WTC11 (cell line): Measurements from ENCODE around the gene NRN1. TPM values are rescaled to one million over a fixed set of nuclear protein-coding genes. Genes with fewer than 3 reads are reported as not detected.

Experiments used
- ATAC-seq: fragments of 200-7000 bp; cut with Tn5 transposase; 2 replicates; pipeline ENCODE4 v1.10.0; 2021; ENCODE audit warnings: mild to moderate bottlenecking, moderate library complexity
- CTCF ChIA-PET: fragments of 300-600 bp; sonication (Branson Sonifier 250); formaldehyde crosslinking; loops from one replicate; lab custom pipeline; 2021; ENCODE audit warnings: antibody characterized with exemption; lab: Charles Lee
- POLR2A ChIA-PET: fragments of 350-600 bp; sonication (Branson Sonifier 250); formaldehyde crosslinking; loops from one replicate; lab custom pipeline; 2021; ENCODE audit warnings: antibody characterized with exemption; lab: Charles Lee
- DNase-seq: peaks from one replicate; pipeline ENCODE4 v3.0.0; 2021; ENCODE audit warnings: low spot score
- H3K27ac Mint-ChIP-seq: 2 replicates; pipeline ENCODE4 v1.8.0; 2021; ENCODE audit warnings: mixed read lengths
- H3K27me3 Mint-ChIP-seq: 2 replicates; pipeline ENCODE4 v1.8.0; 2021; ENCODE audit warnings: low read depth, mild to moderate bottlenecking, moderate library complexity, mixed read lengths
- H3K36me3 Mint-ChIP-seq: 2 replicates; pipeline ENCODE4 v1.8.0; 2021; ENCODE audit warnings: mixed read lengths
- H3K4me1 Mint-ChIP-seq: 2 replicates; pipeline ENCODE4 v1.8.0; 2022; ENCODE audit warnings: mixed read lengths
- H3K4me3 Mint-ChIP-seq: 2 replicates; pipeline ENCODE4 v1.8.0; 2021; ENCODE audit warnings: mild to moderate bottlenecking, moderate library complexity, mixed read lengths
- H3K9me3 Mint-ChIP-seq: 2 replicates; pipeline ENCODE4 v1.8.0; 2021; ENCODE audit warnings: mixed read lengths
- FOXK1 ChIP-seq: sonication (generic); formaldehyde crosslinking; IDR thresholded peaks from 2 replicates; pipeline ENCODE4 v1.8.0; 2022; ENCODE audit warnings: mild to moderate bottlenecking, moderate library complexity, missing genetic modification reagents
- FOXP1 ChIP-seq: sonication (generic); formaldehyde crosslinking; IDR thresholded peaks from 2 replicates; pipeline ENCODE4 v1.8.0; 2022; ENCODE audit warnings: missing genetic modification reagents, mild to moderate bottlenecking, moderate library complexity, borderline replicate concordance
- HMGA2 ChIP-seq: fragments of 250-450 bp; sonication (Bioruptor Pico); IDR thresholded peaks from 2 replicates; pipeline ENCODE4 v1.4.0; 2021; ENCODE audit warnings: mild to moderate bottlenecking, moderate library complexity
- IRF2 ChIP-seq: sonication (generic); formaldehyde crosslinking; IDR thresholded peaks from 2 replicates; pipeline ENCODE4 v1.8.0; 2022; ENCODE audit warnings: low read depth, missing genetic modification reagents, borderline replicate concordance
- JAZF1 ChIP-seq: fragments of 250-450 bp; sonication (Bioruptor Pico); IDR thresholded peaks from 2 replicates; pipeline ENCODE4 v1.9.0; 2021; ENCODE audit warnings: moderate library complexity, mild to moderate bottlenecking, inconsistent platforms
- KAT7 ChIP-seq: sonication (generic); formaldehyde crosslinking; IDR thresholded peaks from 2 replicates; pipeline ENCODE4 v1.8.1; 2023; ENCODE audit warnings: missing genetic modification reagents, mild to moderate bottlenecking, borderline replicate concordance
- NFATC4 ChIP-seq: fragments of 250-450 bp; sonication (Bioruptor Pico); IDR thresholded peaks from 2 replicates; pipeline ENCODE4 v1.9.0; 2021; ENCODE audit warnings: mild to moderate bottlenecking
- NR3C1 ChIP-seq: sonication (generic); formaldehyde crosslinking; conservative IDR thresholded peaks from 2 replicates; pipeline ENCODE4 v1.8.1; 2023; ENCODE audit warnings: low read depth, mild to moderate bottlenecking, missing genetic modification reagents
- PRRX2 ChIP-seq: fragments of 250-450 bp; sonication (Bioruptor Pico); IDR thresholded peaks from 2 replicates; pipeline ENCODE4 v1.8.0; 2021; ENCODE audit warnings: mild to moderate bottlenecking
- TEAD4 ChIP-seq: sonication (generic); formaldehyde crosslinking; IDR thresholded peaks from 2 replicates; pipeline ENCODE4 v1.8.0; 2022; ENCODE audit warnings: mild to moderate bottlenecking, missing genetic modification reagents
- total RNA-seq: library from RNA; stranded (reverse); gene quantifications from 3 replicates; pipeline ENCODE4 v1.2.3, GENCODE V29; 2021
- TF ChIP-seq, protein P1 (sequence below): sonication (generic); formaldehyde crosslinking; IDR thresholded peaks from 2 replicates; pipeline ENCODE4 v1.8.1; 2022; ENCODE audit warnings: low read depth, mild to moderate bottlenecking, moderate library complexity, missing genetic modification reagents, borderline replicate concordance
- TF ChIP-seq, protein P2 (sequence below): sonication (generic); formaldehyde crosslinking; conservative IDR thresholded peaks from 2 replicates; pipeline ENCODE4 v1.8.1; 2023; ENCODE audit warnings: mild to moderate bottlenecking, low read depth, missing genetic modification reagents, moderate library complexity
- TF ChIP-seq, protein P3 (sequence below): fragments of 250-450 bp; sonication (Bioruptor Pico); IDR thresholded peaks from 2 replicates; pipeline ENCODE4 v1.9.0; 2021; ENCODE audit warnings: moderate library complexity, mild to moderate bottlenecking, inconsistent platforms, borderline replicate concordance
- TF ChIP-seq, protein P4 (sequence below): sonication (generic); formaldehyde crosslinking; IDR thresholded peaks from 2 replicates; pipeline ENCODE4 v1.8.1; 2023; ENCODE audit warnings: mild to moderate bottlenecking, missing genetic modification reagents, moderate library complexity
- TF ChIP-seq, protein P5 (sequence below): sonication (generic); formaldehyde crosslinking; IDR thresholded peaks from 2 replicates; pipeline ENCODE4 v1.8.1; 2022; ENCODE audit warnings: low read depth, missing genetic modification reagents, borderline replicate concordance
- TF ChIP-seq, protein P6 (sequence below): fragments of 250-450 bp; sonication (Bioruptor Pico); IDR thresholded peaks from 2 replicates; pipeline ENCODE4 v2.1.2; 2022; ENCODE audit warnings: mild to moderate bottlenecking, moderate library complexity

NRN1 gene
- total RNA-seq, 1 experiment from 2014 or later: 0.66 TPM

DNA sequence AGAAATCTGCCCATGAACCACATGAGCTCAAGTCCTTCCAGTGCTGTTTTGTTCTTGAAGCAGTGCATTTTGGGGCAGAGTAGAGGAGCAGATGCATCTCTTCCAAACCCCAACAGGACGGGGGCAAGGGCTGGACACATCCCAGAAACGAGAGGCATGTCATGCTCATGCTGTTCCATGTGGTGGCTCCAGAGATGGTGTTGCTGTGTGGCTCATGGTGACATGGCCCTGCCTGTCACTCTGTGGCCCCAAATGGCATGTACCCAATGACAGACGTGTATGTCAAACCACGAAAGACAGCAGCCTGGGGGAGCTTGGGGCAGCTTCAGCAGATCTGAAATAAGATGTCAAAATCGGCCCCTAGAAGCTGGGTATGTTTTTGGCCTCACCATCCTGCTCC, 46.3 kb downstream of the NRN1 start:
- no peak overlapping the region for H3K27ac Mint-ChIP-seq
- peaks cover 15% of the 10 kb centered on the region for H3K4me1 Mint-ChIP-seq
- ATAC-seq (no peak), DNase-seq (no peak)
- no peaks in the 10 kb centered on the region for H3K9me3 Mint-ChIP-seq
- peaks cover under 1% of the 10 kb centered on the region for H3K27me3 Mint-ChIP-seq
- ChIA-PET POLR2A (interaction anchor here (0.5 kb wide), 1 partner anchor 34 kb away, joined by 3 read pairs; no protein-coding TSS in a partner anchor), CTCF (interaction anchor here (0.7 kb wide), 1 partner anchor 14 kb away, joined by 3 read pairs; no protein-coding TSS in a partner anchor)
- TF ChIP-seq KAT7 (CRISPR knock-in tag) (no peak), PRRX2 (CRISPR knock-in tag) (no peak), HMGA2 (no peak), JAZF1 (CRISPR knock-in tag) (no peak), NR3C1 (CRISPR knock-in tag) (no peak), IRF2 (CRISPR knock-in tag) (no peak), NFATC4 (CRISPR knock-in tag) (no peak), FOXP1 (CRISPR knock-in tag) (no peak), FOXK1 (CRISPR knock-in tag) (no peak)
- TF ChIP-seq, protein P1, sequence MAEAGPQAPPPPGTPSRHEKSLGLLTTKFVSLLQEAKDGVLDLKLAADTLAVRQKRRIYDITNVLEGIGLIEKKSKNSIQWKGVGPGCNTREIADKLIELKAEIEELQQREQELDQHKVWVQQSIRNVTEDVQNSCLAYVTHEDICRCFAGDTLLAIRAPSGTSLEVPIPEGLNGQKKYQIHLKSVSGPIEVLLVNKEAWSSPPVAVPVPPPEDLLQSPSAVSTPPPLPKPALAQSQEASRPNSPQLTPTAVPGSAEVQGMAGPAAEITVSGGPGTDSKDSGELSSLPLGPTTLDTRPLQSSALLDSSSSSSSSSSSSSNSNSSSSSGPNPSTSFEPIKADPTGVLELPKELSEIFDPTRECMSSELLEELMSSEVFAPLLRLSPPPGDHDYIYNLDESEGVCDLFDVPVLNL: no peak
- TF ChIP-seq, protein P2, sequence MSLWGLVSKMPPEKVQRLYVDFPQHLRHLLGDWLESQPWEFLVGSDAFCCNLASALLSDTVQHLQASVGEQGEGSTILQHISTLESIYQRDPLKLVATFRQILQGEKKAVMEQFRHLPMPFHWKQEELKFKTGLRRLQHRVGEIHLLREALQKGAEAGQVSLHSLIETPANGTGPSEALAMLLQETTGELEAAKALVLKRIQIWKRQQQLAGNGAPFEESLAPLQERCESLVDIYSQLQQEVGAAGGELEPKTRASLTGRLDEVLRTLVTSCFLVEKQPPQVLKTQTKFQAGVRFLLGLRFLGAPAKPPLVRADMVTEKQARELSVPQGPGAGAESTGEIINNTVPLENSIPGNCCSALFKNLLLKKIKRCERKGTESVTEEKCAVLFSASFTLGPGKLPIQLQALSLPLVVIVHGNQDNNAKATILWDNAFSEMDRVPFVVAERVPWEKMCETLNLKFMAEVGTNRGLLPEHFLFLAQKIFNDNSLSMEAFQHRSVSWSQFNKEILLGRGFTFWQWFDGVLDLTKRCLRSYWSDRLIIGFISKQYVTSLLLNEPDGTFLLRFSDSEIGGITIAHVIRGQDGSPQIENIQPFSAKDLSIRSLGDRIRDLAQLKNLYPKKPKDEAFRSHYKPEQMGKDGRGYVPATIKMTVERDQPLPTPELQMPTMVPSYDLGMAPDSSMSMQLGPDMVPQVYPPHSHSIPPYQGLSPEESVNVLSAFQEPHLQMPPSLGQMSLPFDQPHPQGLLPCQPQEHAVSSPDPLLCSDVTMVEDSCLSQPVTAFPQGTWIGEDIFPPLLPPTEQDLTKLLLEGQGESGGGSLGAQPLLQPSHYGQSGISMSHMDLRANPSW (CRISPR knock-in tag): no peak
- TF ChIP-seq, protein P3, sequence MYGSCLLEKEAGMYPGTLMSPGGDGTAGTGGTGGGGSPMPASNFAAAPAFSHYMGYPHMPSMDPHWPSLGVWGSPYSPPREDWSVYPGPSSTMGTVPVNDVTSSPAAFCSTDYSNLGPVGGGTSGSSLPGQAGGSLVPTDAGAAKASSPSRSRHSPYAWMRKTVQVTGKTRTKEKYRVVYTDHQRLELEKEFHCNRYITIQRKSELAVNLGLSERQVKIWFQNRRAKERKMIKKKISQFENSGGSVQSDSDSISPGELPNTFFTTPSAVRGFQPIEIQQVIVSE (CRISPR knock-in tag): no peak
- TF ChIP-seq, protein P4, sequence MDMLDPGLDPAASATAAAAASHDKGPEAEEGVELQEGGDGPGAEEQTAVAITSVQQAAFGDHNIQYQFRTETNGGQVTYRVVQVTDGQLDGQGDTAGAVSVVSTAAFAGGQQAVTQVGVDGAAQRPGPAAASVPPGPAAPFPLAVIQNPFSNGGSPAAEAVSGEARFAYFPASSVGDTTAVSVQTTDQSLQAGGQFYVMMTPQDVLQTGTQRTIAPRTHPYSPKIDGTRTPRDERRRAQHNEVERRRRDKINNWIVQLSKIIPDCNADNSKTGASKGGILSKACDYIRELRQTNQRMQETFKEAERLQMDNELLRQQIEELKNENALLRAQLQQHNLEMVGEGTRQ: no peak
- H3K36me3 Mint-ChIP-seq: no peaks in the 10 kb centered on the region
- H3K4me3 Mint-ChIP-seq: no peak overlapping the region

DNA sequence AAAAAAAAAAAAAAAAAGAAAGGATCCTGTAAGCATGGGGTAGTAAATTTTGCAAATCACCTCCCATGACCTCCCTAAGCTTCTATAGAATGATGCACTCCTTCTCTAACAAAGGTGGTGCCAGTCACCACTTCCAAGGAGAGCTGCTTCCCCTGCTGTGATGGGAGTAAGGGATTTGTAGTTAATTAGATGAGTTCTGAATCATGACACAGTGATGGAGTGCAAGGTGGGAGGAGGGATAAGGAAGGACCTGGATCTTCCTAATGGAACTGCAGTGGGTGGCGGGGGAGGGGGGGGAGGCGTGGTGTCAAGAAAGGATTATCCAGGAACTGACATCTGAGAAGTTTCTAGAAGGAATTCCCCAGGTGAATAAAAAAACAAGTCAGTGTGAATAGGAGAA, 47.8 kb downstream of the NRN1 start:
- ChIA-PET CTCF (interaction anchor here (0.6 to 0.7 kb wide), 2 partner anchors 25 to 588 kb away, joined by 3 to 4 read pairs; no protein-coding TSS in a partner anchor), POLR2A (no interaction called here)
- H3K9me3 Mint-ChIP-seq: no peaks in the 10 kb centered on the region
- no peak overlapping the region for H3K4me3 Mint-ChIP-seq
- no peak overlapping the region for H3K27ac Mint-ChIP-seq
- DNase-seq (no peak), ATAC-seq (no peak)
- TF ChIP-seq, protein P5, sequence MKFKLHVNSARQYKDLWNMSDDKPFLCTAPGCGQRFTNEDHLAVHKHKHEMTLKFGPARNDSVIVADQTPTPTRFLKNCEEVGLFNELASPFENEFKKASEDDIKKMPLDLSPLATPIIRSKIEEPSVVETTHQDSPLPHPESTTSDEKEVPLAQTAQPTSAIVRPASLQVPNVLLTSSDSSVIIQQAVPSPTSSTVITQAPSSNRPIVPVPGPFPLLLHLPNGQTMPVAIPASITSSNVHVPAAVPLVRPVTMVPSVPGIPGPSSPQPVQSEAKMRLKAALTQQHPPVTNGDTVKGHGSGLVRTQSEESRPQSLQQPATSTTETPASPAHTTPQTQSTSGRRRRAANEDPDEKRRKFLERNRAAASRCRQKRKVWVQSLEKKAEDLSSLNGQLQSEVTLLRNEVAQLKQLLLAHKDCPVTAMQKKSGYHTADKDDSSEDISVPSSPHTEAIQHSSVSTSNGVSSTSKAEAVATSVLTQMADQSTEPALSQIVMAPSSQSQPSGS: no peak
- TF ChIP-seq TEAD4 (CRISPR knock-in tag): no peak
- TF ChIP-seq, protein P6, sequence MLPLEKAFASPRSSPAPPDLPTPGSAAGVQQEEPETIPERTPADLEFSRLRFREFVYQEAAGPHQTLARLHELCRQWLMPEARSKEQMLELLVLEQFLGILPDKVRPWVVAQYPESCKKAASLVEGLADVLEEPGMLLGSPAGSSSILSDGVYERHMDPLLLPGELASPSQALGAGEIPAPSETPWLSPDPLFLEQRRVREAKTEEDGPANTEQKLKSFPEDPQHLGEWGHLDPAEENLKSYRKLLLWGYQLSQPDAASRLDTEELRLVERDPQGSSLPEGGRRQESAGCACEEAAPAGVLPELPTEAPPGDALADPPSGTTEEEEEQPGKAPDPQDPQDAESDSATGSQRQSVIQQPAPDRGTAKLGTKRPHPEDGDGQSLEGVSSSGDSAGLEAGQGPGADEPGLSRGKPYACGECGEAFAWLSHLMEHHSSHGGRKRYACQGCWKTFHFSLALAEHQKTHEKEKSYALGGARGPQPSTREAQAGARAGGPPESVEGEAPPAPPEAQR (CRISPR knock-in tag): no peak
- H3K27me3 Mint-ChIP-seq: peaks cover 5% of the 10 kb centered on the region
- no peaks in the 10 kb centered on the region for H3K36me3 Mint-ChIP-seq
- peaks cover 13% of the 10 kb centered on the region for H3K4me1 Mint-ChIP-seq
